Lower leg skin (tissue), 3 donors: ENCODE measurements around the gene CACNA1B.

Source experiments
- CTCF ChIP-seq, 3 donors: fragments of 450-650 bp; IDR thresholded peaks; one replicate each; pipeline ENCODE4 v1.5.1; 2016; ENCODE audit warnings: antibody characterized with exemption in 3 of 3, mild to moderate bottlenecking in 3 of 3, moderate library complexity in 2 of 3
- POLR2A ChIP-seq, 2 donors: fragments of 450-650 bp; IDR thresholded peaks; one replicate each; pipeline ENCODE4 v1.6.1; 2016 to 2017; ENCODE audit warnings: antibody characterized with exemption in 2 of 2, mild to moderate bottlenecking in 1 of 2, moderate library complexity in 1 of 2

DNA sequence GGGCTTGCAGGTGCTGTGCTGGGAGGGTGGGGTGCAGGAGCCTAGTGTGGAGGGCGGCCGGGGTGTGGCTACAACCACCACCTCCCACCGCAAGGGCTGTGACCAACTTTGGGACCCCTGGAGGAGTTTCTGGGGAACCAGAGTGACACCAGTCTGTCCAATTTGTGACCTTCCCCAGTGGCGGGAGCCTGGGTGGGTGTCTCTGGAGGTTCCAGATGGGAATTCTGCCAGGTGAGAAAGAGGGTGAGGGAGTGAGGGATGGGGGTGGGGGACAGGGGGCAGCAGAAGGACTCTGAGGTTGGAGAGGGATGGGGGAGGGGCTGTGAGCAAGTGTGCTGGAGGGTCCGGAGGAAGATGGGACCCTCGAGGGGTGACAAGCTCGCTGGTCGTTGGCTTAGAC is 4.2 kb upstream of the CACNA1B start:
- TF ChIP-seq CTCF (IDR thresholded peaks at IDR 0.05) (no peak), POLR2A (IDR thresholded peaks at IDR 0.05) (no peak)
